Gastrocnemius medialis (tissue), 4 donors: ENCODE results near the gene CDH4.

Source experiments
- POLR2A ChIP-seq, 2 donors: fragments of 450-650 bp; IDR thresholded peaks; one replicate each; pipeline ENCODE4 v1.6.1; 2017; ENCODE audit warnings: antibody characterized with exemption in 2 of 2, mild to moderate bottlenecking in 2 of 2, moderate library complexity in 2 of 2
- TF ChIP-seq, protein P1 (sequence below), 5 experiments: fragments of 450-650 bp in 3 of 5; fragments of 200-600 bp in 2 of 5; sonication (generic) in 2 of 5; IDR thresholded peaks in 4 of 5; conservative IDR thresholded peaks in 1 of 5; 1 replicate in 4 of 5; 2 replicates in 1 of 5; pipeline ENCODE4 v1.5.1; 2016 to 2019; ENCODE audit warnings: antibody characterized with exemption in 5 of 5, mild to moderate bottlenecking in 3 of 5, moderate library complexity in 3 of 5

DNA sequence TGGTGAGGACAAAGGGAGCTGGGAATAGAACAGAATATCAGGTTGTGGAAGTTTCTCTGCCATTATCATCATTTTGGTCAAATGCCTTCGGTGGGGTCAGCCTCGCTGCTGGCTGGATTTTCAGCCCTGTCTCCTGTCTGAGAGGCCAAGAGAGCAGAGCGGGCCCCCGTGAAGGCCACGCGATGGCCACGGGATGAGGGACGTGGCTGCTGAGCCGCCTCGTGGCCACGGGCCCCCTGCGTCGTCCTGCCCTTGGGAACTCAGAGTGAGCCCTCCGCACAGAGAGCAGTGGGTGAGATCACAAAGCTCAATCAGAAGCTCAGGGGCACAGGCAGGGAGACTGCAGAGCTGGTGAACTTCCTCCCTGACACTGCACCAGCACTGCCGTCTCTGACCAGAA is 363.7 kb downstream of the CDH4 start:
- TF ChIP-seq, protein P1, sequence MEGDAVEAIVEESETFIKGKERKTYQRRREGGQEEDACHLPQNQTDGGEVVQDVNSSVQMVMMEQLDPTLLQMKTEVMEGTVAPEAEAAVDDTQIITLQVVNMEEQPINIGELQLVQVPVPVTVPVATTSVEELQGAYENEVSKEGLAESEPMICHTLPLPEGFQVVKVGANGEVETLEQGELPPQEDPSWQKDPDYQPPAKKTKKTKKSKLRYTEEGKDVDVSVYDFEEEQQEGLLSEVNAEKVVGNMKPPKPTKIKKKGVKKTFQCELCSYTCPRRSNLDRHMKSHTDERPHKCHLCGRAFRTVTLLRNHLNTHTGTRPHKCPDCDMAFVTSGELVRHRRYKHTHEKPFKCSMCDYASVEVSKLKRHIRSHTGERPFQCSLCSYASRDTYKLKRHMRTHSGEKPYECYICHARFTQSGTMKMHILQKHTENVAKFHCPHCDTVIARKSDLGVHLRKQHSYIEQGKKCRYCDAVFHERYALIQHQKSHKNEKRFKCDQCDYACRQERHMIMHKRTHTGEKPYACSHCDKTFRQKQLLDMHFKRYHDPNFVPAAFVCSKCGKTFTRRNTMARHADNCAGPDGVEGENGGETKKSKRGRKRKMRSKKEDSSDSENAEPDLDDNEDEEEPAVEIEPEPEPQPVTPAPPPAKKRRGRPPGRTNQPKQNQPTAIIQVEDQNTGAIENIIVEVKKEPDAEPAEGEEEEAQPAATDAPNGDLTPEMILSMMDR (IDR thresholded peaks at IDR 0.05 in 4 of 5, conservative IDR thresholded peaks at IDR 0.05 in 1 of 5) = no peak
- TF ChIP-seq POLR2A (IDR thresholded peaks at IDR 0.05) = no peak
